HCT116 (cell line): ENCODE data around the gene FAM114A1.
"Not testable (repeated sequence)": the region's sequence is repeated elsewhere in the genome, so short reads cannot be mapped to it uniquely, and the experiment has no call there.

Source experiments
- ATF3 ChIP-seq: IDR thresholded peaks from 2 replicates; pipeline ENCODE4 v1.6.1; 2012
- CTCF ChIP-seq, 3 experiments: fragments of 200-600 bp in 1 of 3; sonication (generic) in 1 of 3; IDR thresholded peaks in 2 of 3; conservative IDR thresholded peaks in 1 of 3; 2 replicates each; pipeline ENCODE4 v1.5.1; 2012 to 2017; ENCODE audit warnings: low read depth in 2 of 3, low read length in 2 of 3, antibody characterized with exemption in 1 of 3, borderline replicate concordance in 1 of 3, control low read depth in 1 of 3, mild to moderate bottlenecking in 1 of 3, mixed read lengths in 1 of 3, mixed run types in 1 of 3, moderate library complexity in 1 of 3; ENCODE audit not compliant: insufficient read depth in 1 of 3
- EGR1 ChIP-seq: IDR thresholded peaks from 2 replicates; pipeline ENCODE4 v1.6.1; 2012; ENCODE audit warnings: low read depth
- EZH2 ChIP-seq: fragments of 200-600 bp; sonication (generic); IDR thresholded peaks from 2 replicates; pipeline ENCODE4 v1.6.1; 2017; ENCODE audit warnings: antibody characterized with exemption, mixed run types
- EZH2phosphoT487 ChIP-seq: fragments of 200-600 bp; IDR thresholded peaks from 2 replicates; pipeline ENCODE4 v1.6.1; 2018; ENCODE audit warnings: antibody characterized with exemption, borderline replicate concordance
- POLR2A ChIP-seq: IDR thresholded peaks from 2 replicates; pipeline ENCODE4 v1.7.0; 2011; ENCODE audit warnings: borderline replicate concordance; ENCODE audit not compliant: insufficient read depth, insufficient read length; ENCODE audit errors: extremely low read depth
- RAD21 ChIP-seq: IDR thresholded peaks from 2 replicates; pipeline ENCODE4 v1.6.1; 2012; ENCODE audit warnings: low read depth, mild to moderate bottlenecking
- REST ChIP-seq: IDR thresholded peaks from 2 replicates; pipeline ENCODE4 v1.6.1; 2012; ENCODE audit warnings: low read depth
- TCF7L2 ChIP-seq: IDR thresholded peaks from 2 replicates; pipeline ENCODE4 v1.7.0; 2011; ENCODE audit warnings: borderline replicate concordance, inconsistent platforms; ENCODE audit not compliant: insufficient read depth, insufficient read length; ENCODE audit errors: extremely low read depth
- YY1 ChIP-seq: IDR thresholded peaks from 2 replicates; pipeline ENCODE4 v1.6.1; 2011; ENCODE audit warnings: low read length, low read depth, moderate library complexity, mild to moderate bottlenecking; ENCODE audit not compliant: insufficient replicate concordance; ENCODE audit errors: extremely low read depth
- ZFX ChIP-seq: fragments of 450-650 bp; IDR thresholded peaks from 2 replicates; pipeline ENCODE4 v1.6.1; 2017

- TF ChIP-seq CTCF (IDR thresholded peaks at IDR 0.05 in 2 of 3, conservative IDR thresholded peaks at IDR 0.05 in 1 of 3; ENCODE audit: borderline replicate concordance in 1 of 3, insufficient read depth in 1 of 3, low read depth in 2 of 3, low read length in 2 of 3); EZH2; EZH2phosphoT487; RAD21; TCF7L2; POLR2A; ZFX; YY1; REST; EGR1; ATF3: not testable (repeated sequence)
Measured at GRCh38 chr4:38941906-38942305, 74.3 kb downstream of the FAM114A1 start.
